ENCODE data around the gene OAF.
A peak's percentile ranks its signal among the peaks of the same experiment; 100 is the strongest.

The OAF gene

GRCh38 chr11:120212926-120213325, 2.1 kb downstream of the OAF start:
- TF ChIP-seq CTCF (IDR thresholded peaks at IDR 0.05; ENCODE audit: low read depth, low read length) = no peak
- H3K4me3 ChIP-seq (ENCODE audit: low read depth, low read length) = peak overlapping the region; percentile 80

GRCh38 chr11:120214581-120214980, 3.7 kb downstream of the OAF start:
- no peak overlapping the region for H3K4me3 ChIP-seq (ENCODE audit: low read depth, low read length)
- no peak for TF ChIP-seq CTCF (IDR thresholded peaks at IDR 0.05; ENCODE audit: low read depth, low read length)

GRCh38 chr11:120215634-120216033, 4.8 kb downstream of the OAF start:
- no peak for TF ChIP-seq CTCF (IDR thresholded peaks at IDR 0.05; ENCODE audit: low read depth, low read length)
- H3K4me3 ChIP-seq (ENCODE audit: low read depth, low read length) = no peak overlapping the region

GRCh38 chr11:120216426-120217102, 5.7 kb downstream of the OAF start:
- no peak overlapping the region for H3K4me3 ChIP-seq (ENCODE audit: low read depth, low read length)
- TF ChIP-seq CTCF (IDR thresholded peaks at IDR 0.05; ENCODE audit: low read depth, low read length) = no peak

GRCh38 chr11:120217526-120217925, 6.7 kb downstream of the OAF start:
- TF ChIP-seq CTCF (IDR thresholded peaks at IDR 0.05; ENCODE audit: low read depth, low read length) = no peak
- no peak overlapping the region for H3K4me3 ChIP-seq (ENCODE audit: low read depth, low read length)

- no peak overlapping the region for H3K4me3 ChIP-seq (ENCODE audit: low read depth, low read length)
- TF ChIP-seq CTCF (IDR thresholded peaks at IDR 0.05; ENCODE audit: low read depth, low read length) = no peak
Observed at GRCh38 chr11:120217941-120218694, 7.3 kb downstream of the OAF start.

GRCh38 chr11:120218695-120219033, 7.8 kb downstream of the OAF start:
- no peak overlapping the region for H3K4me3 ChIP-seq (ENCODE audit: low read depth, low read length)
- no peak for TF ChIP-seq CTCF (IDR thresholded peaks at IDR 0.05; ENCODE audit: low read depth, low read length)
